Nasal cavity respiratory epithelium epithelial cell of viscerocranial mucosa (primary cell): Measurements from ENCODE around the gene FAH. TPM values are rescaled to one million over a fixed set of nuclear protein-coding genes. Genes with fewer than 3 reads are reported as not detected.

ENCODE experiments used
- total RNA-seq: library from RNA; depleted of rRNA; stranded (reverse); fragments of >200 nt; gene quantifications from 2 replicates; pipeline ENCODE4 v1.2.3, GENCODE V29; 2014

The FAH gene
- 20.2 and 48.4 TPM in 2 replicates for total RNA-seq

GRCh38 chr15:80152896-80153876 lies at the start of gene FAH:
FAH (plus strand) TSS chr15:80152999; CDS start chr15:80153055, 56 bp downstream.

Other genes with a start within 250 kb of the FAH start
- 0.28 TPM in 1 of 2 replicates, not detected in the other for gene BCL2A1, start 181.8 kb upstream of the FAH start, total RNA-seq
- gene ZFAND6, start 93.3 kb upstream of the FAH start, total RNA-seq: 163 and 212 TPM in 2 replicates
- not detected in 2 replicates for gene CTXND1, start 99.2 kb downstream of the FAH start, total RNA-seq